H1 (cell line): Measurements from ENCODE around the gene UGT2B17.
"Not testable (repeated sequence)": the region's sequence is repeated elsewhere in the genome, so short reads cannot be mapped to it uniquely, and the experiment has no call there.

Experiments used
- CHD2 ChIP-seq: IDR thresholded peaks from 2 replicates; pipeline ENCODE4 v1.6.1; 2012; ENCODE audit warnings: low read length, improper control_type of control experiment
- EP300 ChIP-seq, 2 experiments: IDR thresholded peaks; 1 replicate in 1 of 2; 2 replicates in 1 of 2; pipeline ENCODE4 v1.6.1; 2011 to 2012; ENCODE audit warnings: low read depth in 2 of 2, low read length in 2 of 2, mild to moderate bottlenecking in 2 of 2, borderline replicate concordance in 1 of 2, inconsistent platforms in 1 of 2, moderate library complexity in 1 of 2
- MAFK ChIP-seq: IDR thresholded peaks from 2 replicates; pipeline ENCODE4 v1.6.1; 2012; ENCODE audit warnings: low read depth, mild to moderate bottlenecking, improper control_type of control experiment, low read length
- SP1 ChIP-seq: IDR thresholded peaks from 2 replicates; pipeline ENCODE4 v1.6.1; 2011; ENCODE audit warnings: low read depth, low read length
- SRF ChIP-seq: IDR thresholded peaks from 2 replicates; pipeline ENCODE4 v1.6.1; 2011; ENCODE audit warnings: mild to moderate bottlenecking, low read depth, low read length, moderate library complexity
- TF ChIP-seq, protein P1 (sequence below), 3 experiments: IDR thresholded peaks; 1 replicate in 2 of 3; 2 replicates in 1 of 3; pipeline versions ENCODE4 v1.5.1 to v1.6.1; 2011; ENCODE audit warnings: low read length in 3 of 3, mild to moderate bottlenecking in 3 of 3, inconsistent platforms in 2 of 3, low read depth in 1 of 3, moderate library complexity in 1 of 3; ENCODE audit not compliant: insufficient read depth in 1 of 3; ENCODE audit errors: control extremely low read depth in 1 of 3
- TF ChIP-seq, protein P2 (sequence below): IDR thresholded peaks from 2 replicates; pipeline ENCODE4 v1.6.1; 2012; ENCODE audit warnings: inconsistent platforms

DNA sequence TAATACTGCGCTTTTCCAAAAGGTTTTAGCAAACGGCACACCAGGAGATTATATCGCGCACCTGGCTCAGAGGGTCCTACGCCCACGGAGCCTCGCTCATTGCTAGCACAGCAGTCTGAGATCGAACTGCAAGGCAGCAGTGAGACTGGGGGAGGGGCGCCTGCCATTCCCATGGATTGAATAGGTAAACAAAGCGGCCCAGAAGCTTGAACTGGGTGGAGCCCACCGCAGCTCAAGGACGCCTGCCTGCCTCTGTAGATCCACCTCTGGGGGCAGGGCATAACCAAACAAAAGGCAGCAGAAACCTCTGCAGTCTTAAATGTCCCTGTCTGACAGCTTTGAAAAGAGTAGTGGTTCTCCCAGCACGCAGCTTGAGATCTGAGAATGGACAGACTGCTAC lies 33.4 kb downstream of the UGT2B17 start:
- TF ChIP-seq SP1; EP300 (IDR thresholded peaks at IDR 0.05; ENCODE audit: borderline replicate concordance in 1 of 2, low read depth in 2 of 2, low read length in 2 of 2); MAFK; CHD2; SRF: not testable (repeated sequence)
- TF ChIP-seq, protein P1, sequence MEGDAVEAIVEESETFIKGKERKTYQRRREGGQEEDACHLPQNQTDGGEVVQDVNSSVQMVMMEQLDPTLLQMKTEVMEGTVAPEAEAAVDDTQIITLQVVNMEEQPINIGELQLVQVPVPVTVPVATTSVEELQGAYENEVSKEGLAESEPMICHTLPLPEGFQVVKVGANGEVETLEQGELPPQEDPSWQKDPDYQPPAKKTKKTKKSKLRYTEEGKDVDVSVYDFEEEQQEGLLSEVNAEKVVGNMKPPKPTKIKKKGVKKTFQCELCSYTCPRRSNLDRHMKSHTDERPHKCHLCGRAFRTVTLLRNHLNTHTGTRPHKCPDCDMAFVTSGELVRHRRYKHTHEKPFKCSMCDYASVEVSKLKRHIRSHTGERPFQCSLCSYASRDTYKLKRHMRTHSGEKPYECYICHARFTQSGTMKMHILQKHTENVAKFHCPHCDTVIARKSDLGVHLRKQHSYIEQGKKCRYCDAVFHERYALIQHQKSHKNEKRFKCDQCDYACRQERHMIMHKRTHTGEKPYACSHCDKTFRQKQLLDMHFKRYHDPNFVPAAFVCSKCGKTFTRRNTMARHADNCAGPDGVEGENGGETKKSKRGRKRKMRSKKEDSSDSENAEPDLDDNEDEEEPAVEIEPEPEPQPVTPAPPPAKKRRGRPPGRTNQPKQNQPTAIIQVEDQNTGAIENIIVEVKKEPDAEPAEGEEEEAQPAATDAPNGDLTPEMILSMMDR (IDR thresholded peaks at IDR 0.05; ENCODE audit: control extremely low read depth in 1 of 3, insufficient read depth in 1 of 3, low read depth in 1 of 3, low read length in 3 of 3) = not testable (repeated sequence)
- TF ChIP-seq, protein P2, sequence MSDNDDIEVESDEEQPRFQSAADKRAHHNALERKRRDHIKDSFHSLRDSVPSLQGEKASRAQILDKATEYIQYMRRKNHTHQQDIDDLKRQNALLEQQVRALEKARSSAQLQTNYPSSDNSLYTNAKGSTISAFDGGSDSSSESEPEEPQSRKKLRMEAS = not testable (repeated sequence)
